NOMO-1 (cell line): Measurements from ENCODE around the gene KDM6A.
A peak's percentile ranks its signal among the peaks of the same experiment; 100 is the strongest.
"Not testable (repeated sequence)": the region's sequence is repeated elsewhere in the genome, so short reads cannot be mapped to it uniquely, and the experiment has no call there.

Experiments used
- DNase-seq, 2 experiments: peaks; one replicate each; lab custom pipeline; 2025; ENCODE audit not compliant: unreplicated experiment in 2 of 2; lab: John Stamatoyannopoulos, UW

Gene KDM6A

GRCh38 chrX:44872821-44873414 is at the start of gene KDM6A:
Gene KDM6A, plus strand, starts transcription at chrX:44873188. Its CDS starts 364 bp downstream, at chrX:44873552.
- peak; percentile 98 for DNase-seq

- DNase-seq = not testable (repeated sequence)
These were observed 49.8 kb upstream of the KDM6A start for GRCh38 chrX:44823193-44823592.

- no peak for DNase-seq
These were observed 44.9 kb upstream of the KDM6A start for GRCh38 chrX:44828008-44828605.

GRCh38 chrX:44829832-44830231 is 43.2 kb upstream of the KDM6A start:
- DNase-seq = no peak

GRCh38 chrX:44842550-44843317 is 30.3 kb upstream of the KDM6A start:
- no peak for DNase-seq

- DNase-seq = no peak
These were observed 29.7 kb upstream of the KDM6A start for GRCh38 chrX:44843318-44843702.

GRCh38 chrX:44843753-44844152 is 29.2 kb upstream of the KDM6A start, which contains the start of gene DUSP21:
Gene DUSP21, plus strand, starts transcription at chrX:44844021. Its CDS starts 112 bp downstream, at chrX:44844133.
- no peak for DNase-seq

- DNase-seq = no peak
These were observed 28.8 kb upstream of the KDM6A start for GRCh38 chrX:44844204-44844603.

GRCh38 chrX:44850891-44851290 is 22.1 kb upstream of the KDM6A start:
- DNase-seq = not testable (repeated sequence)

GRCh38 chrX:44871114-44871645 is 1.8 kb upstream of the KDM6A start:
- peak in 1 of 2 experiments; percentile 41 for DNase-seq

GRCh38 chrX:44871931-44872820 is 812 bp upstream of the KDM6A start:
- peak; percentile 35 to 50 for DNase-seq

- DNase-seq = peak; percentile 59 to 60
These were observed 658 bp downstream of the KDM6A start for GRCh38 chrX:44873415-44874276.

GRCh38 chrX:44874420-44875184 is 1.6 kb downstream of the KDM6A start:
- peak in 1 of 2 experiments; percentile 24 for DNase-seq

GRCh38 chrX:44875185-44875489 is 2.1 kb downstream of the KDM6A start:
- no peak for DNase-seq

- DNase-seq = no peak
These were observed 3.1 kb downstream of the KDM6A start for GRCh38 chrX:44876086-44876485.

GRCh38 chrX:44876767-44877166 is 3.8 kb downstream of the KDM6A start:
- DNase-seq = no peak

GRCh38 chrX:44878780-44879179 is 5.8 kb downstream of the KDM6A start:
- no peak for DNase-seq

GRCh38 chrX:44881549-44881948 is 8.6 kb downstream of the KDM6A start:
- DNase-seq = no peak

- no peak for DNase-seq
These were observed 9.6 kb downstream of the KDM6A start for GRCh38 chrX:44882635-44883034.
